CD4-positive, alpha-beta T cell treated with Interleukin-17A for 4 hours (primary cell): ENCODE measurements around the gene HS3ST4.

Experiments
- DNase-seq: peaks from one replicate; pipeline ENCODE4 v3.0.0-alpha.2; 2020; ENCODE audit warnings: mixed read lengths

The HS3ST4 gene

GRCh38 chr16:25828510-25828909 lies 136.8 kb downstream of the HS3ST4 start:
- no peak for DNase-seq

GRCh38 chr16:25832291-25832690 lies 140.5 kb downstream of the HS3ST4 start:
- no peak for DNase-seq

DNA sequence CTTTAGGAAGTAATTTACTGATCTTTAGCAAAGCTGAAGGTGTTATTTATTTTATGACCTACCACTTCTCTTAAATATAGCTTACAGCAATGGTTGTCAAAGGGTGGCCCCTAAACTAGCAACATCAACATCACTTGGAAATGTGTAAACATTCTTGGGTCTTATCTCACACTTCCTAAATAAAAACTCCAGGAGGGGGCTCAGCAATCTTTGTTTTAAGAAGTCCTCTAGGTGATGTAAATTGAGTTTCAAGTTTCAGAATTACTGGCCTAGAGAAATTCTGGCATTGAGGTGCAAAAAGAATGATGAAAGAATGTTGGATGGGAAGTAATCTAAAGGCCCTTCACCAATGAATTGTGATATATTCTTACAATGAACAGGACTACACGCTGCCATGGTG lies 142.3 kb downstream of the HS3ST4 start:
- DNase-seq, result no peak

GRCh38 chr16:25835126-25835525 lies 143.4 kb downstream of the HS3ST4 start:
- DNase-seq, result no peak

DNA sequence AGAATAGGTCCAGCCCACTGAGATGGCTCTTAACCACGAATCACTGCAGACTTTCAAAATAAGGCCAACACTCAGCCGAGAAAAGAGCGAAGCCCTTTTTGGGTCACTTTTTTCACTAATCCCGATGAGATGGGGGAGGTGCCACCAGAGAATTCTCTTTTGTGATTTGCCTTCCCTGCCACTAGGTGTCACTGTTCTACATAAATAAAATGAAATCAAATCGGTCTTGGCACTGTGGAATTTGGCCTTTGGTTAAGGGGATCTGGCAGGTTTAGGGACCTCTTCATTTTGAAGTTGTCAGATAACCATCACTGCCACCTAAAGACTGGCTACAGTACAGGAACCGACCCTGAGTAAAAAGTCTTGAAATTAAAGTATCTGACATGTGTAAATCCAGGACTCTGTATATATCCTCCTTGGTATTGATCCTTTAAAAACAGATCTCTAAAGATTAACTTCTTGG lies 147.0 kb downstream of the HS3ST4 start:
- peak; percentile 17 for DNase-seq

- DNase-seq, result no peak
These were observed 150.0 kb downstream of the HS3ST4 start for GRCh38 chr16:25841761-25842160.

DNA sequence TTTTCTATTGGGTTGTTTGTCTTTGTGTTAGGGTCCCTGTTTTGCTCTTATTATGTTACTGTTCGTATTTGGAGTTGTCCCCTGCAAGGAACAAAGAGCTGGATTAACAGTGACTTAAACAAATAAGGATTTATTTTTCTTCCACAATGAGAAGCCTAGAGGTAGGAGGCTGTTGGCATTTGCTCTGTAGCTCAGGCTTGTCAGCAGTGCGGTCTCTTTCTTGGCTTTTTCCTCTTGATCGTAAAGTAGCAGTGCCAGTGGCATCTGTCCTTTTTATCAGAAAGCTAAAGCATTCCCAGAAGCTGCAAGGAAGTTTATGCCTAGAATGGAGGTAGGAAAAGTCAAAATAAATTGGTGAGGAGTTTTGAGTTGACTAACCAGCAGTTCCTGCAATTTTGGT lies 154.1 kb downstream of the HS3ST4 start:
- no peak for DNase-seq

DNA sequence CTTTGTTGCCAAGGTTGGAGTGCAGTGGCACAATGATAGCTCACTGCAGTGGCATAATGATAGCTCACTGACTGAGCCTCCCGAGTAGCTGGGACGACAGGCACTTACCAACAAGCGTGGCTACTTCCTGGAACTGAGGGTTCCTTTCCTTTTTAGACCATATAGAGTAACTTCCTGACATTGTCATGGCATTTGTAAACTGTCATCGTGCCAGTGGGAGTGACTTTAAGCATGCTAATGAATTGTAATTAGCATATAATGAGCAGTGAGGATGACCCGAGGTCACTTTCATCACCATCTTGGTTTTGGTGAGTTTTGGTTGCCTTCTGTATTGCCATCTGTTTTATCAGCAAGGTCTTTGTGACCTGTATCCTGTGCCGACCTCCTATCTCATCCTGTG lies 162.4 kb downstream of the HS3ST4 start:
- no peak for DNase-seq

- no peak for DNase-seq
These were observed 163.3 kb downstream of the HS3ST4 start for GRCh38 chr16:25855063-25855462.

GRCh38 chr16:25855818-25856217 lies 164.1 kb downstream of the HS3ST4 start:
- DNase-seq, result no peak

DNA sequence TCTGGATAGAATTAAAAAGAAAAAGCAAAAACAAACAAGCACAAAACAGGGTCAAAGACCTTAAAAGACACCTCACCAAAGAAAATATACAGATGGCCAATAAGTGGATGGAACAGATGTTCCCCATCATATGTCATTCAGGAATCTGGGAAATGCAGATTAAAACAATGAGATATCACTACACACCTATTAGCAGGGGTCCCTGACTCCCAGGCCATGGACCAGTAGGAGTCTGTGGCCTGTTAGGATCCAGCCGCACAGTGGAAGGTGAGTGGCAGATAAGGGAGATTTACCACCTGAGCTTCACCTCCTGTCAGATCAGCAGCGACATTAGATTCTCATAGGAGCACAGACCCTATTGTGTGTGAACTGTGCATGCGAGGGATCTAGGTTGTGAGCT lies 167.9 kb downstream of the HS3ST4 start:
- no peak for DNase-seq

GRCh38 chr16:25867041-25867440 lies 175.3 kb downstream of the HS3ST4 start:
- DNase-seq, result no peak

GRCh38 chr16:25868106-25868505 lies 176.3 kb downstream of the HS3ST4 start:
- DNase-seq, result no peak

DNA sequence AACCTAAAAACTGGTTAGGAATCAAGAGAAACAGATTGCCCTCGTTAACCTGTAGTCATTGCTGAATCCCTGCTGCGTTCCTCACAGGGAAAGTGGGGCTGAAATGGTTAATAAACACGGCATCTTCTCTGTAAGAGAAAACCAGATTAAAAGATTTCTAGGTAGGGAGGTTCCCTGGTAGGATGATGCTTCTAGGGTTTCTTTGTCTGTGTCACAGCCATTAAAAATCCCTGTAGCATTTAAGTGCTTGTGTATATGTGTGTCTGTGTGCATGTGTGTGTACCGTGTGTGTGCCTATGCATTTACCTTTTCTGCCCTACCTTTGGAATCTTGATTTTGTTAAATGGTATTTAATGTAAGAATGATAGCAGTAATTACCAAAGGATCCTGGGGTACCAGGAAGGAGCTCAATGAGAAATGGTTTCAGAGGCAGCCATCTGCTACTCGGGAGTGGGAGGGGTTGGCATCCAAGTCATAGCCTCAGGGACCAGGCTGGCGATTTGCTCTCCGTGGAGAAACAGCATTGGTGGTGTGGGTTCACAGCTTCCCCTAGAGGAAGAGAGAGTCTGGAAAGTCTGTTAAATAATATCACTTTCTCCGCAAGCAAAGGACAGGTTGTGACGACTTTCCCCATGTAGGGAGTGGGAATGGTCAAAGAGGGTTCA lies 177.1 kb downstream of the HS3ST4 start:
- no peak for DNase-seq

GRCh38 chr16:25872369-25873070 lies 180.8 kb downstream of the HS3ST4 start:
- DNase-seq, result no peak

DNA sequence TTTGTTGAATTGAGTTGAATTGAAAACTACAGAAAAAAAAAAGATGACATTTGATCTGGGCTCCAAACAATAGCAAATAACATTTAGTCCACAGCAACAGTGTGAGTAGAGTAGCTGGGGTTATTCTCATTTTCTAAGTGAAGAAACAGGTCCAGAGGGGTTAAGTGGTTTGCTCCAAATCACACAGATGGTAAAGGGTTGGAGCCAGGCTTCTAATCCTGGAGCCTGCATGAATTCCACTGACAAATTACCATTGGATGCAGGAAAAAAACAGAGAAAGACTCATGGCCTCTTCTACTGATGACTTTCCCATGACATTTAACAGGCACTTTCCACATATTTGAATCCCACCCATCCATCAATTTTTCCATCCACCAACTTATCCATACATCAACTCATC lies 182.4 kb downstream of the HS3ST4 start:
- DNase-seq, result no peak

GRCh38 chr16:25875956-25876598 lies 184.3 kb downstream of the HS3ST4 start:
- no peak for DNase-seq

DNA sequence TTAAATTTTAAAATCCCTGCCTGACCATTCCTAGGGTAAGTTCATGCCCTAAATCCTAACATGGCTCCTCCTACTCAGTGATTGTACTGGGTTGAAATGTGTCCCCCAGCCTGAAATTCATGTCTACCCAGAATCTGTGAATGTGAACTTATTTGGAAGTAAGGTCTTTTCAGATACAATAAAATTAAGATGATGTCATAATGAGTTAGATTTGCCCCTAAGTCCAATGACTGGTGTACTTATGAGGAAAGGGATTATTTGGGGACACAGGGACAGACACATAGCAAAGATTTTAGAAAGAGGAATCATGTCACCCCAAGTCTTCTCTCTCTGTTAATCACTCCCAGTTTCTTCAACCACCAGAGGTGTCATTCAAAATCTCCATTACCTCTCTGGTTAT lies 185.3 kb downstream of the HS3ST4 start:
- DNase-seq, result no peak

DNA sequence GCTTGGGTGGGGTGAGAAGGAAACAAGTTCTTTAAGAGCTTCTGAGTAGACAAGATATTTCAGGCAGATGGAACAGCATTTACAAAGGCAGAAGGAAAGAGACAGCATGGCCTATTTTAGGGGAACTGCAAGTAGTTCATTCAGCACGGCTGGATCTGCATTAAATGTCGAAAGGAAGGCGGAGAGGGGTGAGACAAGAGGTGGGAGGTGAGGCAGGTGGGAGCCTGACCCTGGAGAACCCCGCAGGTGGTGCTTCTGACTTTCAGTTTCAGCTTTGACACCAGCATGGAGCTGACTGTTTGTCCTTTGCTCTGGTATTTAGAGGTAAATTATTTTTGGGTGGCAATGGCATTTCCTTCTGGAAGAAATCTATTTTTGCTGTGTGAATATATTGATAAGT lies 194.8 kb downstream of the HS3ST4 start:
- no peak for DNase-seq

DNA sequence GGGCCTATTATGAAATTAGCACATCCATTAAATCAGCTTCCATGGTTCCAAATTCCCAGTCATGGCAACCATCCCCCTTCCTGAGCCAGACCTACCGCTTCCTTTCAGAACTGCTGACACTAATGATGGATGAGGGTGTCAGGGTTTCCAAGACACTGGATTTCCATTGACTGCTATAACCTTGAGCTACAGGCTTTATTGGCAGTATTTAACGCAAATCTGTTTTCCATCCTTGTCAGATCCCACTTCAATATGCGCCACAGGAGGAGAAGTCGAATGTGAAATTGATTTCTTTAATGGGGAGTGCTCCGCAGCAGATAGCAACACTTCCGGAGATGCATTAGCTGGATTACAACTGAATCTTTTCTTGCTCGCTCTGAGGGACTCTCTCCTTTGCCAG lies 197.1 kb downstream of the HS3ST4 start:
- DNase-seq, result no peak

DNA sequence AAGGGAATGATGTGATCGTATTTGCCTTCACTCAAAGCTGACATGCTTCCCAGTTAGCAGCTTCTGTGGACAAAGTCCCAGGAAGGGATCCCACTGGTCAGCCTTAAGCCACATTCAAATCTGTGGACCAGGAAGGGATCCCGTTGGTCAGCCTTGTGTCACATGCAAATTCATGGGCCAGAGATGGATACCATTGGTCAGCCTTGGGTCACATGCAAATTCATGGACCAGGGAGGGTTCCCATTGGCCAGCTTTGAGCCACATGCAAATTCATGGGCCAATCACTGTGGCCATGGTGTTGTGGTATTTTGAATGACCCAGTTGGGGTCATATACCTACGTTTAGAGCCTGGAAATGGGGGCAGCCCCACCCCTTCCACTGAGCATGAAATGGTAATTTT lies 201.6 kb downstream of the HS3ST4 start:
- DNase-seq, result no peak

DNA sequence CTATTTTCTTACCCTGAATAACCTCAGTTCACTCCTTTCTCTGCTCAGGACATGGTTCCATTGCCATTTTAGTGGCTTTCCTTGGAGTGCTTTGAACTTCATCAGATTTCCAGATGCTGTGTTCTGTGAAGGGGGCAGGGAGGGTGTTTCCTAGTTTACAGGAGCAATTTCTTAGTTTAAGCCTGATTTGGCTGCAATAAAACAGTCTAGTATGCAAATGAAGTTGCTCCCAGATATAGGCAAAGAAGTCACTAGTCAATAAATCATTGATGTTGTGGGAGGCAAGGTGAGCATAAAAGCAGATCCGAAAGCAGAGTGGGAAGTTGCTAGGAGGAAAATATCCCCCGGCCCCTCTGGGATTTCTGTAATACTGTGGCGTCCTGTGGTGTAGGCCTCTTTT lies 202.3 kb downstream of the HS3ST4 start:
- no peak for DNase-seq

GRCh38 chr16:25895380-25895779 lies 203.6 kb downstream of the HS3ST4 start:
- DNase-seq, result no peak

DNA sequence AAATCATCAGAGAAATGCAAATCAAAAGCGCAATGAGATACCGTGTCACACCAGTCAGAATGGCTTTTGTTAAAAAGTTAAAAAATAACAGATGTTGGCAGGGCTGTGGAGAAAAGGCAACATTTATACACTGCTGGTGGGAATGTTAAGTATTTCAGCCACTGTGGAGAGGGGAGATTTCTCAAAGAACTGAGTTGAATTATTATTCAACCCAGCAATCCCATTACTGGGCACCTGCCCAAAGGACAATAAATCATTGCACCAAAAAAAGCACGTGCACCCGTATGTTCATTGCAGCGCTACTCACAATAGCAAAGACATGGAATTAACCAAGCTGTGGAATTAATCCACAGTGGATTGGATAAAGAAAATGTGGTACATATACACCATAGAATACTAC lies 204.7 kb downstream of the HS3ST4 start:
- no peak for DNase-seq
